HG03139 (cell line): ENCODE measurements around the gene RPS6KA2.

Experiments used
- ATAC-seq: cut with Tn5 transposase; IDR thresholded peaks from one replicate; pipeline ENCODE4 v1.9.1; 2021; ENCODE audit not compliant: unreplicated experiment

Gene RPS6KA2

GRCh38 chr6:166579237-166579850 lies 47.7 kb downstream of the RPS6KA2 start:
- no peak for ATAC-seq

DNA sequence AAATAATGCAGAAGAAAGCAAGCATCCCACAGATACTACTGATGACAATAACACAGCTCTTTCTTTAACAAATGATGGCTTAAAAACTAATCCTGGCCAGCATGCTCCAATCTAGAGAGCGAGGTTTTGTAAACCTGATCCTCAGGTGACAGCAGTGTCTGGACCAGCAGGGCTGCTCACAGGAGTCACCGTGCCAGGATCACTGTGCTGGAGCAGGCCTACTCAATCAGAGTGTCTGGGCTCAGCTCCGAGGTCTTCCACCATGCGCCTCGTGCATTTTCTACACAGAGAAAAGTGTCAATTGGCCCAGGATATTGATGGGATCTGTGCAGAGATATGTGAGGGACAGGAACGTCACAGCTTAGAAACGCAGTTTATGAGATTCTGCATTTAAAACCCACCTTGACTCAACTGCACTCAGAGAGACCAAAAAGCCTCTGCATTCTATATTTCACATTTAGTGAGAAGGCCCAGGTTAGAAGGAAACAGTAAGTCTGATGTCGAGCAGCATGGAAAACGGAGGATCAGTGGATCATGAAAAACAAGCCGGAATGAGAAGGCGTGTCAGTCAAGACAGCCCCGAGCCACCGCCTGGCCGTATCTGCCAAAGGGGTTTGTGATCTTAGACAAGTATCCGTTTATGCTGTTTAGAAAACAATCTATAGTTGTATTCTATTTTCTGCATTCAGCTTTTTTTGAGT lies 48.4 kb downstream of the RPS6KA2 start:
- ATAC-seq: no peak

DNA sequence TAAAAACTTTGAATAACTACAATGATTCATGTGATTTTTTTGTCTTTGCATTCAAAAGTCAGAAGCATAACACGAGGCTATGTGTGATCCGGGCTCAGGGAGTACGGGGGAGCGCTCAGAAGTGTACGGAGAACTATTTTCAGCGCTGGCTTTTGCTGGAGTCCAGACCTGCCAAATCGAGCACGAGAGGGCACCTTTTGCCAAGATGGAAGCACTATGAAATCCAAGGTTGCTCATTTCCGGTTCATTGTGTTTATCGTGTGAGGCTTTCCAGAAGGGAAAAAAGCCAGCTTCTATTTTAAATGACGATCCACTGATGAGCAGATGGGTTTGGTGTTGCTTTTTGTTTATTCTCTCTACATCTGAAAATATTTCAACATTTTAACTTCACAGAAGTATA lies 51.8 kb downstream of the RPS6KA2 start:
- no peak for ATAC-seq

GRCh38 chr6:166573511-166574216 lies 53.4 kb downstream of the RPS6KA2 start:
- ATAC-seq: no peak

DNA sequence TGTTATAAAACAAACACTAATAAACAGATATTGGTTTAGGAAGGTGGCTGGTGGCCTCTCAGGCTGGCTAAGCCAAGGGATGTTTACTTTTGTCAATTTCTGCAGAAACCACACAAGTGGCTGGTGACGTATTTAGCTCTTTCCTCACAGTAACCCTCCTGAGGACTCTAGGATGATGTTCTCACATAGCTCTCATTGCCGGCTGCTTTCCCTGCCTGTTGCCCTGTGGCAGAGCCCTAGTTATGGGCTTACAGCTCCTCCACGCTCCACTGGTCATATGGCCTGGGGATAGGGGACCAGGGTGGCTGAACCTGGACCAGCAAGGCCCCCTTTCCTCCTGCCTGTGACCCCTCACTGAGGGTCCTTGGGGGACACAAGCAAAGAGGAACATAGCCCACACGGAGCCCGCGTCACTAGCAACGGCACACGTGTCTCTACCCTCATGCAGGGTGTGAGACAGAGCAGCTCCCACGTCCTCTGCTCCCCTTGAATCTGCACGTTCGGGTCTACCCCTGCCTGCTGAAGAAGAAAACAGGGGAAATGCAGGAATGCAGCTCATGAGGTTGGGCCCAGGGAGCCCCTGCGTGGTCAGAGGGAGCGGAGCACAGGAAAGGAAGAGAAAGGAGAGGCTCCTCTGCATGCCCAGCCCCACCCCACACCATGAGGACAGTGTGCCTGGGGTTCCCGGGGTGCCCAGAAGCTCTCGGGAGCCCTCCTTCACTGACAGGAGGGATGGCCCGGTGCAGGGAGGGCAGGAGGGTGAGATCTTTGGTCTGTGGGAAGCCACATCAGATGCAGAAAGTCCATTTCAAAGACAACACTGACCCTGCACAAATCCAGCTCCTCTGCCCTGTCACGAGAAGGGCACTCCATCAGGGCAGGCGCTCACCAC lies 54.4 kb downstream of the RPS6KA2 start:
- no peak for ATAC-seq

DNA sequence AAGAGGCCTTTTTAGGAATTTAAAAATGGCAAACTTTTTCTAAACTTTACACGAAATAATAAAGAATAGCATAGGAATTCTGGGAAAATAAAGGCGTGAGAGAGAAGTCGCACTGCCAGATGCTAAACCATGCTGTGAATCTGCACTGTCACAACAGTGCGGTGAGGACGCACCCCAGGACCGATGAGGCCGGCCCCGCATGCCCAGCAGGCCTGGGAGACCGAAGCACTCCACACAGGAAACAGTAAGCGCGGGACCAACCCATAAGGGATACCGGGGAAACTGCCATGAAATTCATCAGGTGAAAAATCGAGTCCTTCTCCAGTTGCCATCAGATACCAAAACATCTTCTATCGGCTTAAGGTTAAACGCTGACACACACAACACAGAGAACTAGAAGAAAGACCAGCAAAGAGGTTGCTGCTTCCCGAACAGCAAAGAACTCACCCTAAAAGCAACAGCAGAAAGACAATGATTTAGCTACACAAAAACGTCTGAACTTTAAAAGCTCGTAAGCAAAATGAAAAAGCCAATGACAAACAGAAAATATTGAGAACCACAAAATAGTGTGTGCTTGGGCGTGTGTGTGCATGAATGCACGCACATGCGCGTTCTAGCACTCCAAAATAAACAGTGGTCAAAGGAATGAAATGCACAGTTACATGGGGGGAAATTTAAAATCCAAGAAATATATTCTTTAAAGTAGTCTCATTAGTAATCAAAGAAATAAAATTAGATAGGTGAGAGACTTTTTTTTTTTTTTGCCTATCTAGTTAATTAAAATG lies 55.9 kb downstream of the RPS6KA2 start:
- no peak for ATAC-seq

DNA sequence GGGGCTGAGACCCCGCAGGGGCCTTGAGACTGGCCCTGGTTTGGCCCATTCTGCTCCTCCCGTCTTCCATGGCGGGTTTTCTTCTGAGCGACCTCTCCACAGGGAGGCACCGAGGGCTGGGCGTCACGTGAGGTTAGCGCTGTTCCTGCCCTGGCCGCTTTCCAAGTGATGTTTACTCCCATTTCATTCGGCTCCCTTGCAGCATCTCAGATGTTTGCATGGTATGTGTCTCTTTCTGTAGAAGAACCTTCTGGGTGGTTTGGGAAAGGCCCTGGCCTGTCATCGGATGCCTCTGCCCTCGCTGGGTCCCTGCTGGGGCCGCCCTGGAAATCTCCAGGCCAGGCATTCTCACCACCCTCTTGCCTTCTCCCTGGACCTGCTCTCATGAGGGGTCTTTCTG lies 57.8 kb downstream of the RPS6KA2 start:
- no peak for ATAC-seq

DNA sequence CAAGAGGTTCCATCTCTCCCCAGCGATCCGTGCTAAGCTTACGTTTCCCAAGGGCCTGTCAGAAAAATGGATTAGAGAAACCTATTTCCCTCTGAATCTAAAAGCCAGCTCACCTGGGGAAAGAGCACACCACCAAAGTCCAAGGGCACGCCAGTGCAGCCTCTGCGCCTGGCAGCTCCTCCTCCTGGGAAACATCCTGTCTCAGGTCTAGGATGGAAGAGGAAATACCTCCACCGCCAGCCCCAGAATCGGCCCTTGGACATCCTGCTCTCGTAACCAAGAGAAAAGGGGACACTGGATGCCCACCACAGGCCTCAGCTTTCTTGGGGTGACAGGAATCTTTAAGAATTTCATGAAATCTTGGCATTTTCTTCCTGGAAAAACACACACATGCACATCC lies 59.2 kb downstream of the RPS6KA2 start:
- no peak for ATAC-seq

DNA sequence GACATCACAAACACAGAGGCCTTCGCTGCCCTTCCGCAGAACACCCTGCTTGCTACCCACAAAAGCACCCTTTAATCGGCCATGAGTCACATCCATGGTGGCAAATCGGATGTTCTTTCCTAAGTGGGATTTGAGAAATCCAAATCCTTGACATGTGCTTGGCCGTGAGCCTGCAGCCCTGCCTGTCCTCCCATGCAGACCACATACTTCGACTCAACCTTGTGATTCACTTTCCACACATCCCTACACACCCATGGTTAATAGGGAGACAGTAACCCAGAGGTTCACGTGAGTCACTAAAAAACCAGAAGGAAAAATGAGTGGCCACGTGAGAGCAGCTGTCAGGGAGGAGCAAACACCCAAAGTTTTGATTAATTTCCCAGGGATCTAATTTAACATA lies 59.9 kb downstream of the RPS6KA2 start:
- ATAC-seq: no peak

- no peak for ATAC-seq
Observed at GRCh38 chr6:166566026-166567011, 60.7 kb downstream of the RPS6KA2 start.

- ATAC-seq: no peak
Observed at GRCh38 chr6:166565084-166565967, 61.7 kb downstream of the RPS6KA2 start.

DNA sequence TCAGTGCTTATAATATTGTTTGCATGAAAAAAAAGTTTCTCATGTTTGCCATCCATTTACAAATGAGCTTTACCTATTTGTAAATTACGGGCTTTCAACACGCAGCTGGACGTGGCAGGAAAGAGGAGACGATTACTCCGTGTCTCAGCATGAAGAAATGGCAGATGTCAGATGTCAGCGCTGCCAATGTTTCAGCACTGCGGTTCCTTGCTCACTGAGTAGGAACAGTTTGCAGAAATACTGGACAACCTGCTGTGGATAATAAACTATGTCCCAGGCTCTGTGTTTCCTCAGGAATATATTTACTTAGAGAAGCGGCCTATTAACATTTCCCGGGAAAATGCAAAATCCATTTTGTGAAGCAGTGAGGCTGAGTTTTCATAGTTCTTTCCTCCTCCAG lies 63.2 kb downstream of the RPS6KA2 start:
- ATAC-seq: no peak

GRCh38 chr6:166563200-166563599 lies 63.9 kb downstream of the RPS6KA2 start:
- no peak for ATAC-seq

- ATAC-seq: no peak
Observed at GRCh38 chr6:166562726-166563125, 64.3 kb downstream of the RPS6KA2 start.

DNA sequence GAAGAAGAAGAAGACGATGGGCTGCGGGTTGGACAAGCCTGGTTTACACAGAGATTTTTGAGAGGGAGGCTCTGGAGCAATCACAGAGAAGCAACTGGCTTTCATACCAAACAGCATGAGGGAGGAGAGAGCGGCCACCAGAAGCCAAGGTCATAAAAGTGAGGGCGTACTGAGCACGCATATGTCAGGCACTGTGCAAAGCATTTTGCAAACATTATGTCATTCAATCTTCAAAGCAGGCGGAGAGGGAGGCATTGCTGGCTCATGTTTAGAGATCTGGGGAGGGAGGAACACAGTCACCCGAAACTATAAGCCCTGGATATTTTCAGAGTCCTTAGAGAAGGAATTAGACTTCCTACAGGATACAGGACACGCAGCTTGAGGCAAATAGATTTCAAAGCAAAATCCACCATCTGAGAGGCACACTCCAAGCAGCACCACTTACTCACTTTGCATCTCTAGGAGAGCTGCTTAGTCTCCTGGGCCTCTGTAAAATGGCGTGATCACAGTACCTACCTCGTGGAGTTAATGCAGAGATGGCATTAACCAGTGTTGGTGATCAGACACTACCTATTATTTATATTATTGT lies 65.2 kb downstream of the RPS6KA2 start:
- ATAC-seq: no peak

GRCh38 chr6:166560222-166560621 lies 66.8 kb downstream of the RPS6KA2 start:
- no peak for ATAC-seq

DNA sequence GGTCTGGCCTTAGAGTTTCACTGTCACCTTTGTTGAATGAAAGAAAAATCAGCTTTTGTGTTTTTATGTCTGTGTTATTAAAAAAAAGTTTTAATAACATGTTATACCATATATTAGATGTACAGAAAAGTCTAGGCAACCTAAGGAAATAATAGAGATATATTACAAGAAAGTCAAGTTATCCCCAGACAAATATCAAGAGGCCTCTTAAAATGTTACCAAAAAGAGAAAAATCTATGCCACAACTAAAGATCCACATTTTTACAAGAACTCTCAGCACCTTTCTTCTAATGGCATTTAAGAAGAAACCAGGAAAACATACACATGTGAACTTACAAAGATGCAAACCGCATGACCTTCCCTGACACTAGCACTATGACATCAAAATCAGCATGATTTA lies 67.4 kb downstream of the RPS6KA2 start:
- ATAC-seq: no peak

GRCh38 chr6:166559211-166559610 lies 67.8 kb downstream of the RPS6KA2 start:
- ATAC-seq: no peak
